ENCODE results near the gene ALOX12. TPM values are rescaled to one million over a fixed set of nuclear protein-coding genes. Genes with fewer than 3 reads are reported as not detected.

Gene ALOX12
- total and polyA plus RNA-seq, 4 donors = 0.03 to 3.1 (median 0.24) TPM; not detected in 1

DNA sequence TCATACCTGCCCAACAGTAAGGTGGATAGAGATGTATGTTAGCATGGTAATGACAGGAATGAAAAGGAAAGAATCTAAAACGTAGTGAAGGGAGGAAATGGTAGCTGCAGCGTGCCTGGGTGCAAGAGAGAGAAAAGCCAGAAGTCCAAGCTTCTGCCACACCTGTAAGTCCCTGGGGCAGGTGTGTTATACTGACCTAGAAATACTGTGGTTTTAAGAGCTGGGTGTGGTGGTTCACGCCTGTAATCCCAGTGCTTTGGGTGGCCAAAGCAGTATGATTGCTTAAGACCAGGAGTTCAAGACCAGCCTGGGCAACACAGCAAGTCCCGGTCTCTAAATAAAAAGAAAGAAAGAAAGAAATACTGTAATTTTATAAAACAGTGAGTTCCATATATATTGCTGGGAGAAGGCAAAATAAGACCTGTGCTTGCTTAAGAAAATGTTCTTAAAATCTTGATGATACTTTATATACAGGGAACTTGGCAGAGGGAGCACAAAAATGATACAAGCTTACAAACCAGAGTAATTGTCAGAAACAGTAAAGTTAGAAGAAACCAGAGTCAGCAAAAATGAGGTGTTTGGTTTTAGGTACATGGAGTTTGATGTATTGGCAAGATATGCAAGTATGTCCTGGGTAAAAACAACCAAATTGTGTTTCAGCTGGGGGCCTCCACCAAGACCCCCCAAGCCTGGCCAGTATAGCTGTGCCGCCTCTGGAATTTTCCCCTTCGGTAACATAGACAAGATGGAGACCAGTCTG is 6.6 kb downstream of the ALOX12 start:
- Histone ChIP-seq H3K36me3 (ENCODE audit: control insufficient read depth in 4 of 4, insufficient read depth in 3 of 4, low read depth in 1 of 4, low read length in 3 of 4) (peaks cover 2 to 36% (median 23%) of the 10 kb centered on the region in 4 donors), H3K9me3 (ENCODE audit: control insufficient read depth in 4 of 4, low read length in 3 of 4) (no peaks in the 10 kb centered on the region), H3K27me3 (ENCODE audit: control insufficient read depth in 4 of 4, insufficient read depth in 4 of 4, low read length in 3 of 4) (no peaks in the 10 kb centered on the region), H3K4me3 (ENCODE audit: low read depth in 1 of 3, low read length in 3 of 3) (no peak overlapping the region), H3K4me1 (ENCODE audit: control insufficient read depth in 4 of 4, insufficient read depth in 4 of 4, low read length in 3 of 4) (peaks cover 0 to 2% (median 0%) of the 10 kb centered on the region in 4 donors), H3K27ac (ENCODE audit: low read depth in 1 of 2, low read length in 2 of 2) (no peak overlapping the region), H3K9ac (ENCODE audit: low read depth in 1 of 2, low read length in 2 of 2) (no peak overlapping the region)
- no peak for DNase-seq (ENCODE audit: low spot score)
- WGBS = 92% methylated on average over 6 of the region's 6 CpGs
- TF ChIP-seq SP1 (IDR thresholded peaks at IDR 0.05) (no peak), FOXA2 (IDR thresholded peaks at IDR 0.05) (no peak), FOXA1 (IDR thresholded peaks at IDR 0.05) (no peak), YY1 (IDR thresholded peaks at IDR 0.05) (no peak), GABPA (IDR thresholded peaks at IDR 0.05 in 1 of 2, conservative IDR thresholded peaks at IDR 0.05 in 1 of 2) (no peak), NR2F2 (IDR thresholded peaks at IDR 0.05) (no peak), MAX (IDR thresholded peaks at IDR 0.05) (no peak), HNF4G (IDR thresholded peaks at IDR 0.05) (no peak), JUND (IDR thresholded peaks at IDR 0.05) (no peak), RXRA (IDR thresholded peaks at IDR 0.05) (no peak), EGR1 (IDR thresholded peaks at IDR 0.05; ENCODE audit: low read depth in 2 of 2) (no peak), TAF1 (conservative IDR thresholded peaks at IDR 0.05) (no peak), RAD21 (IDR thresholded peaks at IDR 0.05) (no peak), HNF4A (conservative IDR thresholded peaks at IDR 0.05) (no peak)
- TF ChIP-seq, protein P1, sequence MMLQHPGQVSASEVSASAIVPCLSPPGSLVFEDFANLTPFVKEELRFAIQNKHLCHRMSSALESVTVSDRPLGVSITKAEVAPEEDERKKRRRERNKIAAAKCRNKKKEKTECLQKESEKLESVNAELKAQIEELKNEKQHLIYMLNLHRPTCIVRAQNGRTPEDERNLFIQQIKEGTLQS (IDR thresholded peaks at IDR 0.05) = no peak
- TF ChIP-seq, protein P2, sequence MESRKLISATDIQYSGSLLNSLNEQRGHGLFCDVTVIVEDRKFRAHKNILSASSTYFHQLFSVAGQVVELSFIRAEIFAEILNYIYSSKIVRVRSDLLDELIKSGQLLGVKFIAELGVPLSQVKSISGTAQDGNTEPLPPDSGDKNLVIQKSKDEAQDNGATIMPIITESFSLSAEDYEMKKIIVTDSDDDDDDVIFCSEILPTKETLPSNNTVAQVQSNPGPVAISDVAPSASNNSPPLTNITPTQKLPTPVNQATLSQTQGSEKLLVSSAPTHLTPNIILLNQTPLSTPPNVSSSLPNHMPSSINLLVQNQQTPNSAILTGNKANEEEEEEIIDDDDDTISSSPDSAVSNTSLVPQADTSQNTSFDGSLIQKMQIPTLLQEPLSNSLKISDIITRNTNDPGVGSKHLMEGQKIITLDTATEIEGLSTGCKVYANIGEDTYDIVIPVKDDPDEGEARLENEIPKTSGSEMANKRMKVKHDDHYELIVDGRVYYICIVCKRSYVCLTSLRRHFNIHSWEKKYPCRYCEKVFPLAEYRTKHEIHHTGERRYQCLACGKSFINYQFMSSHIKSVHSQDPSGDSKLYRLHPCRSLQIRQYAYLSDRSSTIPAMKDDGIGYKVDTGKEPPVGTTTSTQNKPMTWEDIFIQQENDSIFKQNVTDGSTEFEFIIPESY (IDR thresholded peaks at IDR 0.05) = no peak
- TF ChIP-seq, protein P3, sequence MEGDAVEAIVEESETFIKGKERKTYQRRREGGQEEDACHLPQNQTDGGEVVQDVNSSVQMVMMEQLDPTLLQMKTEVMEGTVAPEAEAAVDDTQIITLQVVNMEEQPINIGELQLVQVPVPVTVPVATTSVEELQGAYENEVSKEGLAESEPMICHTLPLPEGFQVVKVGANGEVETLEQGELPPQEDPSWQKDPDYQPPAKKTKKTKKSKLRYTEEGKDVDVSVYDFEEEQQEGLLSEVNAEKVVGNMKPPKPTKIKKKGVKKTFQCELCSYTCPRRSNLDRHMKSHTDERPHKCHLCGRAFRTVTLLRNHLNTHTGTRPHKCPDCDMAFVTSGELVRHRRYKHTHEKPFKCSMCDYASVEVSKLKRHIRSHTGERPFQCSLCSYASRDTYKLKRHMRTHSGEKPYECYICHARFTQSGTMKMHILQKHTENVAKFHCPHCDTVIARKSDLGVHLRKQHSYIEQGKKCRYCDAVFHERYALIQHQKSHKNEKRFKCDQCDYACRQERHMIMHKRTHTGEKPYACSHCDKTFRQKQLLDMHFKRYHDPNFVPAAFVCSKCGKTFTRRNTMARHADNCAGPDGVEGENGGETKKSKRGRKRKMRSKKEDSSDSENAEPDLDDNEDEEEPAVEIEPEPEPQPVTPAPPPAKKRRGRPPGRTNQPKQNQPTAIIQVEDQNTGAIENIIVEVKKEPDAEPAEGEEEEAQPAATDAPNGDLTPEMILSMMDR (IDR thresholded peaks at IDR 0.05; ENCODE audit: low read depth, low read length, missing input control) = no peak
- TF ChIP-seq, protein P4, sequence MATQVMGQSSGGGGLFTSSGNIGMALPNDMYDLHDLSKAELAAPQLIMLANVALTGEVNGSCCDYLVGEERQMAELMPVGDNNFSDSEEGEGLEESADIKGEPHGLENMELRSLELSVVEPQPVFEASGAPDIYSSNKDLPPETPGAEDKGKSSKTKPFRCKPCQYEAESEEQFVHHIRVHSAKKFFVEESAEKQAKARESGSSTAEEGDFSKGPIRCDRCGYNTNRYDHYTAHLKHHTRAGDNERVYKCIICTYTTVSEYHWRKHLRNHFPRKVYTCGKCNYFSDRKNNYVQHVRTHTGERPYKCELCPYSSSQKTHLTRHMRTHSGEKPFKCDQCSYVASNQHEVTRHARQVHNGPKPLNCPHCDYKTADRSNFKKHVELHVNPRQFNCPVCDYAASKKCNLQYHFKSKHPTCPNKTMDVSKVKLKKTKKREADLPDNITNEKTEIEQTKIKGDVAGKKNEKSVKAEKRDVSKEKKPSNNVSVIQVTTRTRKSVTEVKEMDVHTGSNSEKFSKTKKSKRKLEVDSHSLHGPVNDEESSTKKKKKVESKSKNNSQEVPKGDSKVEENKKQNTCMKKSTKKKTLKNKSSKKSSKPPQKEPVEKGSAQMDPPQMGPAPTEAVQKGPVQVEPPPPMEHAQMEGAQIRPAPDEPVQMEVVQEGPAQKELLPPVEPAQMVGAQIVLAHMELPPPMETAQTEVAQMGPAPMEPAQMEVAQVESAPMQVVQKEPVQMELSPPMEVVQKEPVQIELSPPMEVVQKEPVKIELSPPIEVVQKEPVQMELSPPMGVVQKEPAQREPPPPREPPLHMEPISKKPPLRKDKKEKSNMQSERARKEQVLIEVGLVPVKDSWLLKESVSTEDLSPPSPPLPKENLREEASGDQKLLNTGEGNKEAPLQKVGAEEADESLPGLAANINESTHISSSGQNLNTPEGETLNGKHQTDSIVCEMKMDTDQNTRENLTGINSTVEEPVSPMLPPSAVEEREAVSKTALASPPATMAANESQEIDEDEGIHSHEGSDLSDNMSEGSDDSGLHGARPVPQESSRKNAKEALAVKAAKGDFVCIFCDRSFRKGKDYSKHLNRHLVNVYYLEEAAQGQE (IDR thresholded peaks at IDR 0.05) = no peak

All from liver (tissue), 9 donors.